ENCODE data around the gene KIDINS220.

Gene KIDINS220

DNA sequence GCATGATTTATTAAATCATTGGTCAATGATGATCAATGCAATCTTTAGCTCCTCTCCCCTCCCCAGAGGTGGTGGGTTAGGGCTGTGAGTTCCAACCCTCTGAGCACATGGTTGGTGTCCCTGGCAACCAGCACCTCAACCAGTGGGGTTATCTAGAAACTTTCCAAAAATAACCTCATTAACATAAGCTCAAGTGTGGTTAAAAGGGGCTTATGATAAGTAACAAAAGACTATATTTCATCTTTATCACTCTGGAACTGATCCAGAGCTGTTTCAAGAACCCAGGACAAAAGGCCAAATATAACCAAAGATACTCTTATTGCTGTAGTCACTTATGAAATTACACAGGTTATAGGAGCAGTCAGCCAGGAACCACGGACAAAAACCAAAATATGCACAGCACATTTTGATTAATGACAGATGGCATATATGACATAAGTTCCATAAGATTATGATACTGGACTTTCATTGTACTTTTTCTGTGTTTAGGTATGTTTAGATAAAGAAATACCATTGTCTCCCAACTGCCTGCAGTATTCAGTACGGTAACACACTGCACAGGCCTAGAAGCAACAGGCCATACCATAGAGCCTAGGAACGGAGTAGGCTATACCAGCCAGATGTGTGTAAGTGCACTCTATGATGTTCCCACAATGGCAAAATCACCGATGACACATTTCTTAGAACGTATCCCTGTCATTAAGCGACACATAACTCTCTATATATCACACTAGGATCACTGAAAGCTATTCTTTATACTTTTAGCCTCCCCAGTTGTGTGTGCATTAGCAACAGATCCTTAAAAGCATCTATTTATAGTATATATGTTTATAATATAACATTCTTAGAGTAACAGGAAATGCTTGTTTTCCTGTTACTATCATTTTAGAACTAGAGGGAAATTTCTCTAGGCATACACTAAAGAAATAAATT, 31.9 kb downstream of the KIDINS220 start:
- no peak for DNase-seq (ENCODE audit: low read depth)

GRCh38 chr2:8803658-8804379, 33.6 kb downstream of the KIDINS220 start:
- DNase-seq (ENCODE audit: low read depth), result peak; percentile 33

DNA sequence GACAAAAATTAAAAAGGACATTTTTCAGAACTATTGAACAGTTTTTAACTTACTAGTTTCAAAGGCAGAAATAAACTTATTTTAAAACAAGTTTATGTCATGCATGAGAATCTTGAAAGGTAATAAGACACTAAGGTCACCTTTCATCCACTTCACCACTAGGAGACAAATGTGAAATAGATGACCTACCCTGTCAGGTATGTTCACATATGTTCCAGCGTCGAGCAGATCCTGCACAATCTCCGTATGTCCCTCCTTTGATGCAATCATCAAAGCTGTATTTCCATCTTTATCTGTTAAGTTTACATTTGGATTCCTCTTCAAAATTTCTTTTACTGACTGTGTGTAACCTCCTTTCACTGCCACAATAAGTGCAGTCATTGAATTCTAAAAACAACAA, 34.7 kb downstream of the KIDINS220 start:
- DNase-seq (ENCODE audit: low read depth), result no peak

- no peak for DNase-seq (ENCODE audit: low read depth)
These were observed 36.6 kb downstream of the KIDINS220 start for GRCh38 chr2:8800821-8801220.

- DNase-seq (ENCODE audit: low read depth), result no peak
These were observed 37.2 kb downstream of the KIDINS220 start for GRCh38 chr2:8800218-8800617.

DNA sequence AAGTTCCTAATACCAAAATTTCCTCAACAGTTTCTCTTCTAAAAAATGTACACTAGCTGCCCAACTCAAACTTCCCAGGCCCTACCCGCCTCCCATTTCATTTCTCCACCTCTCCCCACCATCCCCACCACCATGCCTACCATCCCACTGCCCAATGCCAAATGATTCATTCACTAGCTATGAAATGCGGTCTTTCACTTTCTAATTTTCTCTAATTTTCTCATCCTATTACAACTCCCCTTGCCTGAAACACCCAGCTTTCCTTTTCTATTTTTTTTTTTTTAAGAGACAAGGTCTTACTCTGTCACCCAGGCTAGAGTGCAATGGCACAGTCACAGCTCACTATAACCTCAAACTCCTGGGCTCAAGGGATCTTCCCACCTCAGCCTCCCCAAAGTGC, 38.4 kb downstream of the KIDINS220 start:
- no peak for DNase-seq (ENCODE audit: low read depth)

GRCh38 chr2:8798393-8798792, 39.0 kb downstream of the KIDINS220 start:
- no peak for DNase-seq (ENCODE audit: low read depth)

DNA sequence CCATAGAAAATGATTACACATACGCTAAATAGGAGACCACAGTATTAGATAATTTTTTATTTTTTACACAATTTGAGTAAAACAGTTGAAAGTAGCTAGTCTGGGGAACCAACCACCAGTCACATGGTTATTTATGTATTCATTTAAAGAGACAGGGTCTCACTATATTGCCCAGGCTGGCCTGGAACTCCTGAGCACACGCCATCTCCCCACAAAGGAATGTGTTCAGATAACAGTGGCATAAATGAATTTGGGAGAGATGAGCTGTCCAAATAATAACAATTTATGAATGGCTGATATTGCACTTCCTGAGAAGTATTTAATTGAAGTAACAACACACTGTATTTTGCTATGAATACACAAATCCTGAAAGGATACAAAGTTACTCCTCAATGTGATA, 39.7 kb downstream of the KIDINS220 start:
- no peak for DNase-seq (ENCODE audit: low read depth)

DNA sequence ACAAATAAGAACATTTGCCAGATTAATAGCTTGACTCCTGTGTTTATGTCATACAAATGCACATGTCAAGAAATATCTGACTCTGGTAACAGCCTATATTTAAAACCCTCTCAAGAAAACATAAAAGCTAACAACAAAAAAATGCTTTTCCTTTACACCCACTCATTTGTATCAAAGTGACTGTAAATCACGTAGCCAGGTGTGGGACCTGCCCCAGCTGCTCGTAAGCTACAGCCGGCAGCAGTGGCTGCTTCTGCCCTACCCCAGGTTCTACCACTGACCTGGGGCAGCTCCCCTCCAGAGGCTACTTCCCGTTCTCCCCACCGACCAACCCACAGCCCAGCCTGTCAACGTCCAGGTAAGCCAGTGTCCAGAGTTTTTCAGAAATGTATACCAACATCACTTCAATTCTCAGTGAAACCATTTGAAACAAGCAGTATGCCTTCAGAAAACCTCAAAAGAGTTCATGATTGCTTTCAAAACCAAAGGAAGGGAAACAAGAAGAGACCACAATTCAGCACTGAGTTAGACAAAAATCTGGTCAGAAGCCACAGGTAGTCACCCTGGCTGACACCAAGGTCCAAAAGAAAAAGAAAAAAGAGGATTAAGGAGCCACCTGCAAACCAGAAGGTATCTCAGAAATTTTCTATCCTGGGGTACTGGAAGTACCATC, 40.4 kb downstream of the KIDINS220 start:
- no peak for DNase-seq (ENCODE audit: low read depth)

DNA sequence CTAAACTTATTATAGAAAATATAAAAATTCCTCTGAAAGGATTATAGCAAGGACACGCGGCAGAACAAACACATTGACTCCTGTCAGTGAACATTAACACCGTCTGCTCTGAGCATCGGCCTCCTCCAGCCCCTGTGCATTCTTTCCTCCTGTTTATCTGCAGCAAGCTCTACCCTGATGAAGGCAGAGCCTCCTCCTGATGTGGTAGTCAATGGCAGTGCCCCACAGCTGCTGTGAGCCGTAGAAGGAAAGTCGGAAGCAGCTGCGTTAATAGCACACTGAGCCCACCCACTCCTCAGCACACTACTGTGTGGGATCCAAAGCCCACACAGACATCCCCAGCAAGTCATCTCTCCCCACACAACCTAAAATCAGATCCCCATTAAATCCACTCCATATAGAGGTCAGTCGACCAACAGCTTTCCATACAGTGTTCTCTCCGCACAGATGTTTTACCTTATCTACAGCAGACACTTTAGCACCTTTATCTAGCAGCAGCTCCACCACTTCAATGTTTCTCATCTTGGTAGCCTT, 41.0 kb downstream of the KIDINS220 start:
- no peak for DNase-seq (ENCODE audit: low read depth)

DNA sequence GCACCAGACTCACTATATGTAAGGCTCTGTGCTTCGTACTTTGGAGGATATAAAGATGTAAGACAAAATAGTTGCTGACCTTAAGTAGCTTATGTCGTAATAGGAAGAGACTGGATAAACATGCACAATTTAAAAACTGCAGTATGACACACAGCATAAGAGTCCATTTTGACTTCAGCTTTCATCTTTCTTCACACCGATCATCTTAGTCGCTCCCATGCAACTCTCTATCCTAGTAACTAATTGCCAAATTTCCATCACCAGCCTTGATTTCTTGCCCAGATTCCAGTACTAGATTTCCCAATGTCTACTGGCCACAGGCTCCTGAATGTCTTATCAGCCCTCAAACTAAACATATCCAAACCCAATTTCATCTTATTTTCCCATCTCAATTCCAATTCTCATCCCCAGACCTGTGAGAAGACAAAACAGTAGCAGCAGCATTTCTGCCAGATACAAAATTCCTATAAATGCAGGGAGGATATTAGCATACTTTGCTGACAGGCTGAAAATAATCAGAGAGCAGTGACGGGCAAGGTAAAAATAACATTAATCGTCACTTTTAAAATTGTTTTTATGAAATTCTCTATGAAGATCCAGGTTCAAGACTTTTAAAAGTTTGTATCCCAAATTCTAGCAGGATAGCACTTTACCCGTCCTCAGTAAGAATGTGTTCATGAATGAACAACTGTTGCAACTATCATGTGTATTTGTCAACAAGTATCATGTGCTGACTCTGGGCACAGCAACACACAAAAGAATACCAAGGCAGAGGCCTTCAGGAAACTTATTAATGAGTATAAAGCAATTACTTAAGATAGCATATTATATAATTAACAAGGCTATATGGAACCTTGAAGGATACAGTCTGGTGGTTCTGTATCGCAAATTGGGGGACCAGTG, 42.2 kb downstream of the KIDINS220 start:
- no peak for DNase-seq (ENCODE audit: low read depth)

GRCh38 chr2:8790739-8791162, 46.7 kb downstream of the KIDINS220 start:
- no peak for DNase-seq (ENCODE audit: low read depth)

DNA sequence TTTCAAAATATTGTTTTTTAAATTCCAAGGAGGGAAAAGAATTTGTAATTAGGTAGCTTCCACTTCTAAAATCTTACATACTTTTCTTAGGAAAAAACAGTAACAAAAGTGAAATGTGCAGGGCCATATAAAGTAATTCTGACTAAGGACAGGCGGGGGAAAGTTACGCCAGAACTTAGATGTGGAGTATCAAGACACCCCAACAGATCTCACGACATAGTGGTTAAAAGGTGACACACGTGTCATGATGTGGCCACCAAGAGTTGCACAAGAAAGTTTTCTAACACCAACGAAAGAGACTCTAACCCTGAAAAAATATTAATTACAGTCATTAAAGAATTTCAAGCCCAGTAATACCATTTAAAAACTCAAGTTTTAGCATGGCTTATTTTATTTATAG, 51.0 kb downstream of the KIDINS220 start:
- no peak for DNase-seq (ENCODE audit: low read depth)

DNA sequence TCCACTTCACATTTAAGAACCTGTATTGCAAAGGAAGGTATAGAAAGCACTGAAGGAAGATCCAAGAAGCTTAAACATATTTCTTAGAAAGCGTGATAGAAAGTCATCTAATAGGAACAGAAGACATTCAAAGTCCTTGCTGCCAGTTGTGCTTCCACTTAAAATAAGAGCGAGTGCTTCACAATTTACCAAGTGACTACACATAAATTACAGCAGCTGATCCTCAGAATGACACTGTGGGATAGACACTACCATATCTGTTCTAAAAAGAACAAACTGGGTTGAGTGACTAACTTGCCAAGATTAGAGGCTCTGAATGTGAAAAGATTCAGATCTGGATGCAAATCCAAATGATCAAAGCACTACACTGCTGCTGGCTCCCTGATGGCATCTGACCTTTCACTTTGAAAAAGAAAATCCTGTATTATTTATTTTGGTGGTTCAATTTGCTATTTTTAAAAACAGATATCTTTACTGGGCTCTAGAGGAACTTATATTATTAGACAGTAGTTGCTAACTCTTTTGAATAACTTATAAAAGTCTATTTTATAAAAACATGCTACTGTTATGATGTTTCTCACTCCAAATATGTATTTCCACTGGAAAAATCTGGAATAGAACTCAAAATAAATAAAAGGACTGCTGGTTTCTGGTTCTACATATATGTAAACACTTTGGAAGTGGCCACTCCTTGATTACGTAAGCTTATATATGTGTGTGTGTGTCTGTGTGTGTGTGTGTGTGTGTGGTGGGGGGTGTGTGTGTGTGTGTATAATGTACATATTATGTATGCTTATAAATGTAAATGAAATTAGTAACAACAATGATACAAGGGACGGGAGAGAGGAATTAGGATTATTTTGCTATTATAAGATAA, 57.4 kb downstream of the KIDINS220 start:
- no peak for DNase-seq (ENCODE audit: low read depth)

DNA sequence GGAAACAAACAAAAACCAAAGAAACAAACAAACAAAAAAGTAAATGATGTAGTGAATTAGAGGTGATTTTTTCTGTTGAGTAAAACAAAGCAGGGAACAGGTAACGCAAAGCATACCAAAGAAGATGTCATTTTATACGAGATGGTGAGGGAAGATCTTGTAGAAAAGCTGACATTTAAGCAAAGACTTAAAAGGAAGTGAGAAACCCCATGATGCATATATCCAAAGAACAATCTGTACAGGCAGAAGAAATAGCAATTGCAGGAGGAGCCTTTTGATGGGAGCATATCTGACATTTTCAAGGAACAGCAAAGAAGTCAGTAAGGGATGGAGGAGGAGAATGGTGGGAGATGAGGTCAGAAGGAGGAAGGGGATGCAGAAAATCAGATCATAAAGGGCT, 63.0 kb downstream of the KIDINS220 start:
- DNase-seq (ENCODE audit: low read depth), result no peak

GRCh38 chr2:8767324-8767723, 70.1 kb downstream of the KIDINS220 start:
- DNase-seq (ENCODE audit: low read depth), result no peak

DNA sequence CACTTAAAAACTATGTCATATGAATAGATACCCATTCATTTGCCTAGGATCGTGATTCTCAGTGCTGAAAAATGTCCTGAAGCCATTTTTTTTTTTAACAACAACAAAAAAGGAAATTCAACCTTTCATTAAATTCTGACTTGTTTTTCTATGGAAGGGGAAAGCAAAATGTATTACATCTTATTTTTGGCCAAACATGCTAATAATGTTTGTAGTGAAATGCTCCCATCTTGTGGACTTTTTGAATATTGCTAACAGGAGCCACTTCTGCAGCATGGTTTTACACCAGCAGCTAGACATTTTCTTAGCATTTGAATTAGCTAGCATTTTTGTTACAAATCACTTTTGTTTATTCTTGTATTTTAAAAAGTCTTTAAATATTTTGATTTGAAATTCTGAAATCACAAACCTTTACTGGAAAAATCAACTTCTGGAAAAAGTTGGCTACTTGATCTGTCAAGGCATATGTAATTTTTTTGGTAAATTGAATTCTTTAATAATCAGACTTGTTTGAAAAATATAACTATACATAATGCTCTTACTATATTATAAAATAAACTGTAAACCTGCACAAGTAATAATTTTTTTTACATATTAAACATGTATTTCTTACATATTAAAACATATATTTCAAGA, 75.8 kb downstream of the KIDINS220 start:
- DNase-seq (ENCODE audit: low read depth), result no peak

GRCh38 chr2:8756716-8757115, 80.7 kb downstream of the KIDINS220 start:
- DNase-seq (ENCODE audit: low read depth), result no peak

DNA sequence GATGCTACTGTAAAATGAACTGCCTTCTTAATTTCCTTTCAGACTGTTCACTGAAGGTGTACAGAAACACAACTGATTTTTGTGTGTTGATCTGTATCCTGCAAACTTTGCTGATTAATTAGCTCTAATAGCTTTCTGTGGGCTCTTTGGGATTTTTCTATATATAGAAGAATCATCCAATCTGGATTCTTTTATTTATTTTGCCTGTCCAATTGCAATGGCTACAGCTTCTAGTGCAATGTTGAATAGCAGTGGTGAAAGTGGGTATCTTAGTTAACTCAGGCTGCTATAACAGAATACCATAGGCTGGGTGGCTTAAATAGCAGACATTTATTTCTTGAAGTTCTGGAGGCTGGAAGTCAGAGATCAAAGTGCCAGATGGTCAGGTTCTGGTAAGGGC, 81.2 kb downstream of the KIDINS220 start:
- DNase-seq (ENCODE audit: low read depth), result no peak

All from activated T-cell treated with anti-CD3 and anti-CD28 coated beads for 48 hours (primary cell).